SK-N-SH (cell line): Measurements from ENCODE around the gene FSTL5.

ENCODE experiments used
- EP300 ChIP-seq, 2 experiments: IDR thresholded peaks; 2 replicates each; pipeline versions ENCODE4 v1.4.0 to v1.6.1; 2012; ENCODE audit warnings: borderline replicate concordance in 1 of 2, low read depth in 1 of 2, low read length in 1 of 2
- JUND ChIP-seq: IDR thresholded peaks from 2 replicates; pipeline ENCODE4 v1.4.0; 2012
- POLR2AphosphoS5 ChIP-seq: IDR thresholded peaks from 2 replicates; pipeline ENCODE4 v1.6.1; 2012; ENCODE audit warnings: low read depth, low read length
- RAD21 ChIP-seq: IDR thresholded peaks from 2 replicates; pipeline ENCODE4 v1.6.1; 2012; ENCODE audit warnings: mild to moderate bottlenecking, low read length
- TF ChIP-seq, protein P1 (sequence below): IDR thresholded peaks from 2 replicates; pipeline ENCODE4 v1.6.1; 2012; ENCODE audit warnings: mild to moderate bottlenecking, low read depth, low read length, moderate library complexity
- TF ChIP-seq, protein P2 (sequence below): fragments of 200-600 bp; sonication (generic); IDR thresholded peaks from 2 replicates; pipeline ENCODE4 v1.6.1; 2017; ENCODE audit warnings: antibody characterized with exemption, mild to moderate bottlenecking, moderate library complexity

DNA sequence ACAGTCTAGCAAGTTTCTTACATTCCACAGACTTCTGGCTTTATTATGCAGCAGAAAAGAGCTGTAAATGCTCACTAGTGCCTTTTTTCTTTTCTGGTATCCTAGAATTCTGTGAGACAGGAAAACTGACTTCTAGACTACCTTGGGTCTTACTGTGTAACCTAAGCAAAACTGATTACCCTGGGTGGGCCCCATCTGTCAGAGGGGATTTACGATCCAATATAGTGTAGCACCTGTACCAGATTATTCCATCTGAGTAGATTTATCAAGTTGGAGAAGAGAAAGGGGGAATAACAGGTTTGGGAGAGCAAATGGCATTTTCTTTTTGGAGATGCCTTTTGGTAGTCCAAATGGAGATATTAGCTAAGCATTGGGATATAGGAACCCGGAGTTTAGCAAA lies 46.7 kb downstream of the FSTL5 start:
- TF ChIP-seq JUND (no peak), EP300 (IDR thresholded peaks at IDR 0.05; ENCODE audit: borderline replicate concordance in 1 of 2, low read depth in 1 of 2, low read length in 1 of 2) (no peak), POLR2AphosphoS5 (no peak), RAD21 (no peak)
- TF ChIP-seq, protein P1, sequence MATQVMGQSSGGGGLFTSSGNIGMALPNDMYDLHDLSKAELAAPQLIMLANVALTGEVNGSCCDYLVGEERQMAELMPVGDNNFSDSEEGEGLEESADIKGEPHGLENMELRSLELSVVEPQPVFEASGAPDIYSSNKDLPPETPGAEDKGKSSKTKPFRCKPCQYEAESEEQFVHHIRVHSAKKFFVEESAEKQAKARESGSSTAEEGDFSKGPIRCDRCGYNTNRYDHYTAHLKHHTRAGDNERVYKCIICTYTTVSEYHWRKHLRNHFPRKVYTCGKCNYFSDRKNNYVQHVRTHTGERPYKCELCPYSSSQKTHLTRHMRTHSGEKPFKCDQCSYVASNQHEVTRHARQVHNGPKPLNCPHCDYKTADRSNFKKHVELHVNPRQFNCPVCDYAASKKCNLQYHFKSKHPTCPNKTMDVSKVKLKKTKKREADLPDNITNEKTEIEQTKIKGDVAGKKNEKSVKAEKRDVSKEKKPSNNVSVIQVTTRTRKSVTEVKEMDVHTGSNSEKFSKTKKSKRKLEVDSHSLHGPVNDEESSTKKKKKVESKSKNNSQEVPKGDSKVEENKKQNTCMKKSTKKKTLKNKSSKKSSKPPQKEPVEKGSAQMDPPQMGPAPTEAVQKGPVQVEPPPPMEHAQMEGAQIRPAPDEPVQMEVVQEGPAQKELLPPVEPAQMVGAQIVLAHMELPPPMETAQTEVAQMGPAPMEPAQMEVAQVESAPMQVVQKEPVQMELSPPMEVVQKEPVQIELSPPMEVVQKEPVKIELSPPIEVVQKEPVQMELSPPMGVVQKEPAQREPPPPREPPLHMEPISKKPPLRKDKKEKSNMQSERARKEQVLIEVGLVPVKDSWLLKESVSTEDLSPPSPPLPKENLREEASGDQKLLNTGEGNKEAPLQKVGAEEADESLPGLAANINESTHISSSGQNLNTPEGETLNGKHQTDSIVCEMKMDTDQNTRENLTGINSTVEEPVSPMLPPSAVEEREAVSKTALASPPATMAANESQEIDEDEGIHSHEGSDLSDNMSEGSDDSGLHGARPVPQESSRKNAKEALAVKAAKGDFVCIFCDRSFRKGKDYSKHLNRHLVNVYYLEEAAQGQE: no peak
- TF ChIP-seq, protein P2, sequence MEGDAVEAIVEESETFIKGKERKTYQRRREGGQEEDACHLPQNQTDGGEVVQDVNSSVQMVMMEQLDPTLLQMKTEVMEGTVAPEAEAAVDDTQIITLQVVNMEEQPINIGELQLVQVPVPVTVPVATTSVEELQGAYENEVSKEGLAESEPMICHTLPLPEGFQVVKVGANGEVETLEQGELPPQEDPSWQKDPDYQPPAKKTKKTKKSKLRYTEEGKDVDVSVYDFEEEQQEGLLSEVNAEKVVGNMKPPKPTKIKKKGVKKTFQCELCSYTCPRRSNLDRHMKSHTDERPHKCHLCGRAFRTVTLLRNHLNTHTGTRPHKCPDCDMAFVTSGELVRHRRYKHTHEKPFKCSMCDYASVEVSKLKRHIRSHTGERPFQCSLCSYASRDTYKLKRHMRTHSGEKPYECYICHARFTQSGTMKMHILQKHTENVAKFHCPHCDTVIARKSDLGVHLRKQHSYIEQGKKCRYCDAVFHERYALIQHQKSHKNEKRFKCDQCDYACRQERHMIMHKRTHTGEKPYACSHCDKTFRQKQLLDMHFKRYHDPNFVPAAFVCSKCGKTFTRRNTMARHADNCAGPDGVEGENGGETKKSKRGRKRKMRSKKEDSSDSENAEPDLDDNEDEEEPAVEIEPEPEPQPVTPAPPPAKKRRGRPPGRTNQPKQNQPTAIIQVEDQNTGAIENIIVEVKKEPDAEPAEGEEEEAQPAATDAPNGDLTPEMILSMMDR: no peak
